ENCODE results near the gene SAMD4A.

SAMD4A gene

DNA sequence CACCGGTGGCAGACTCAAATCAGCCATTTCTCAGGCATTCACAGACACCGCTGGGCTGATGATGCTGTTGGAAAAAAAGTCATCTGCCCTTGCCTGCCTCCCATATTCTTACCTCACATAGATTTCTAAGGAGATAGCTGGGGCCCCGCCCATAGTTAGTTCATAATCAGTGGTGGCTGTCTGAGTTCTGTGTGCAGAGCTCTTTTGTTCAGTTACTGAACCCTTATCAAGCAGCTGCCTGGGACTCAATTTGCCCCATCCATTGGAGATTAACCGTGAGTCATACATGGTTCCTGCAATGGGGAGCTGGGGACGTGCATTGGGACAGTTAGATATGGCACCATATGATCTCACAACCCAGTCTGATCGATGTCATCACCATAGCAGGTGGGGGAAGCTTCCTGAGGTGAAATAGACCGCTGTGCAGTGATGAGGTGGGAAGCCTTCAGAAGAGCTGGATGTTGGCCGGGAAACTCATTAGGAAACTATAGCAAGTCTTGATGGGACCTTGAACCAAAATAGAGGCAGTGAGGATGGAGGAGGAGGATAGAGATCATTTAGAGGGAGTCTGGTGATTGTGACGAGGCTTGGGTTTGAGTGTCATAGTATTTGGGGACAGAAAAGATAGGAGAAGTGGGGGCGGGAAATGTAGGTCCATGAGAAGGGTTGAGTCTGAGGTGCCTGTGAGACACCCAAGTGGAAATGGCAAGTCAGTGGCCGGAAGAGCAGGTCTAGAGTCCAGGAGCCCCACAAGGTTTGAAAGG, 187.9 kb downstream of the SAMD4A start:
- H3K9me3 Mint-ChIP-seq: no peaks in the 10 kb centered on the region
- no peak overlapping the region for H3K4me3 Mint-ChIP-seq
- H3K27ac Mint-ChIP-seq: no peak overlapping the region
- peaks cover 2% of the 10 kb centered on the region for H3K4me1 Mint-ChIP-seq
- H3K27me3 Mint-ChIP-seq (ENCODE audit: low read depth): no peaks in the 10 kb centered on the region
- TF ChIP-seq, protein P1, sequence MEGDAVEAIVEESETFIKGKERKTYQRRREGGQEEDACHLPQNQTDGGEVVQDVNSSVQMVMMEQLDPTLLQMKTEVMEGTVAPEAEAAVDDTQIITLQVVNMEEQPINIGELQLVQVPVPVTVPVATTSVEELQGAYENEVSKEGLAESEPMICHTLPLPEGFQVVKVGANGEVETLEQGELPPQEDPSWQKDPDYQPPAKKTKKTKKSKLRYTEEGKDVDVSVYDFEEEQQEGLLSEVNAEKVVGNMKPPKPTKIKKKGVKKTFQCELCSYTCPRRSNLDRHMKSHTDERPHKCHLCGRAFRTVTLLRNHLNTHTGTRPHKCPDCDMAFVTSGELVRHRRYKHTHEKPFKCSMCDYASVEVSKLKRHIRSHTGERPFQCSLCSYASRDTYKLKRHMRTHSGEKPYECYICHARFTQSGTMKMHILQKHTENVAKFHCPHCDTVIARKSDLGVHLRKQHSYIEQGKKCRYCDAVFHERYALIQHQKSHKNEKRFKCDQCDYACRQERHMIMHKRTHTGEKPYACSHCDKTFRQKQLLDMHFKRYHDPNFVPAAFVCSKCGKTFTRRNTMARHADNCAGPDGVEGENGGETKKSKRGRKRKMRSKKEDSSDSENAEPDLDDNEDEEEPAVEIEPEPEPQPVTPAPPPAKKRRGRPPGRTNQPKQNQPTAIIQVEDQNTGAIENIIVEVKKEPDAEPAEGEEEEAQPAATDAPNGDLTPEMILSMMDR (IDR thresholded peaks at IDR 0.05; ENCODE audit: unreplicated experiment in 3 of 3): no peak
- peaks cover 2% of the 10 kb centered on the region for H3K36me3 Mint-ChIP-seq (ENCODE audit: low read depth)

DNA sequence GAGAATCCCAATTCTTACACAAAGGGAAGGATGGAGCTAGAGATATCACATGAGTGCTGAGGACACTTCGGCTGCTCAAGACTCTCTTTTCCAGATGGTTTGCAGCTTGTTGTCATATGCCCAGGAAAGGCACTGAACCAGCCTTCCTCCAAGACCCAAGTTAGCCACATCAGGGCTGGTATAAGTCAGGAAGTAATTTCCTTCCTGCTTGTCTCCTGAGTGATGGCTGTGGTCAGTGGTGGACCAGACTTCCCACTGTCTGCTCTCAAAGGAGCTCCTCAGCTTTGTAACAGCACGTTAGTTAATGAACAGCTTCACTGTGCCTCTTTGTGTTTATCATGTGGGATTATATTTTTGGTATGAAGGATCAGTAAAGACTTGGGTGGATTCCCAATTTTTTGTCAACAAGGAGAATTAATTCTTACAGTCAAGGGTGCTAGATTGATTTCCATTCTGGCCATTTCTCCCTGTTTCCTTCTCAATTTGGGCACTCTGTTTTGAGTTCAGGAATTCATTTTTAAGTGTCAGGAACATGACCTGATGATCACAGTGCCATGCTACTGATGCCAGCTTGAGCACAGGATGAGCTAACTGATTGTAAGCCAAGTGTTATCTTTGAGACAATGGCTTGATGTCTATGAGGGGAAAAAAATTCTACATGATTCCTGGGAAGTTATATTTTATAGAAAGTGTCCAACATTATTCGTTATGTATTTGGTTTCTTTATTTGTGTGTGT, 189.9 kb downstream of the SAMD4A start:
- TF ChIP-seq, protein P1 (IDR thresholded peaks at IDR 0.05; ENCODE audit: unreplicated experiment in 3 of 3): no peak
- H3K27ac Mint-ChIP-seq: no peak overlapping the region
- H3K9me3 Mint-ChIP-seq: no peaks in the 10 kb centered on the region
- no peak overlapping the region for H3K4me3 Mint-ChIP-seq
- no peaks in the 10 kb centered on the region for H3K4me1 Mint-ChIP-seq
- no peaks in the 10 kb centered on the region for H3K27me3 Mint-ChIP-seq (ENCODE audit: low read depth)
- H3K36me3 Mint-ChIP-seq (ENCODE audit: low read depth): peaks cover 5% of the 10 kb centered on the region

DNA sequence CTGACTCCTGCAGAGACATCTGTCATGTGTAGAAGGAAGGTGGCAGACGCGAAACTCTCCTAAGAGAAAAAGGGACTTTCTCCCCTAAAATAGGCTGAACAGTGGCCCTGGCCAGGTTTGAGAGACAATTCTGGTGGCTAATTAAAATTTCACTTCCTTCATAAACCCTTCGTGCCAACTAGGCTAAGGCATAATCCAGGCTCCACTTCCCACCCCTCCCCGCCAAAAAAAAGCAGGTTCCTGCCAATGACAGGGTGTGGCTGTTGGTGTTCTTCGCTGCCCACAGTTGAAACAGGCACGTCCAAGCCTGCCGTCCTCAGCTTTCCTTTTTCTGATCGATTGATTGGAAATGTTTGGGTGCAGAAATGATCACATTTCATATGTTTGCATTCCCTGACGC, 191.1 kb downstream of the SAMD4A start:
- H3K27ac Mint-ChIP-seq: no peak overlapping the region
- no peaks in the 10 kb centered on the region for H3K4me1 Mint-ChIP-seq
- TF ChIP-seq, protein P1 (IDR thresholded peaks at IDR 0.05; ENCODE audit: unreplicated experiment in 3 of 3): no peak
- no peak overlapping the region for H3K4me3 Mint-ChIP-seq
- peaks cover 9% of the 10 kb centered on the region for H3K36me3 Mint-ChIP-seq (ENCODE audit: low read depth)
- H3K27me3 Mint-ChIP-seq (ENCODE audit: low read depth): no peaks in the 10 kb centered on the region
- H3K9me3 Mint-ChIP-seq: no peaks in the 10 kb centered on the region

DNA sequence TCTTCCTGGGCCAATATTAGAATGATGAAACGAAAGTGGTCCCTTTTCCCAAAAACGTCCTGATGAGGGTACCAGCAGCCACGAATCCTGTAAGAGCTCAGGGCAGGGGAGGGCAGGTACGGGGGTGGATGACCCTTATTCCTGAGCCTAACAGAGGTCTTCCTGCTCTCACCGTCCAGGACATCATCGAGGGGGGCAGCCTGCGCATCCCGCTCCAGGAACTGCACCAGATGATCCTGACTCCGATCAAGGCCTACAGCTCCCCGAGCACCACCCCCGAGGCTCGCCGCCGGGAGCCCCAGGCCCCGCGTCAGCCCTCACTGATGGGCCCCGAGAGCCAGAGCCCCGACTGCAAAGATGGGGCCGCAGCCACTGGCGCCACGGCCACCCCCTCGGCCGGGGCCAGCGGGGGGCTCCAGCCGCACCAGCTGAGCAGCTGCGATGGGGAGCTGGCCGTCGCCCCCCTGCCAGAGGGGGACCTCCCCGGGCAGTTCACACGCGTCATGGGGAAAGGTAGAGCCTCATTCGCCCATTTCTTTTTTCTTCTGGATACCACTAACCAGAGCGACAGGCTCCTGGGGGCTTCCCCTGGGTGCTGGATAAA, 193.2 kb downstream of the SAMD4A start:
- H3K4me1 Mint-ChIP-seq: no peaks in the 10 kb centered on the region
- no peak overlapping the region for H3K4me3 Mint-ChIP-seq
- no peaks in the 10 kb centered on the region for H3K27me3 Mint-ChIP-seq (ENCODE audit: low read depth)
- H3K9me3 Mint-ChIP-seq: no peaks in the 10 kb centered on the region
- TF ChIP-seq, protein P1 (IDR thresholded peaks at IDR 0.05; ENCODE audit: unreplicated experiment in 3 of 3): no peak
- no peak overlapping the region for H3K27ac Mint-ChIP-seq
- peaks cover 15% of the 10 kb centered on the region for H3K36me3 Mint-ChIP-seq (ENCODE audit: low read depth)

DNA sequence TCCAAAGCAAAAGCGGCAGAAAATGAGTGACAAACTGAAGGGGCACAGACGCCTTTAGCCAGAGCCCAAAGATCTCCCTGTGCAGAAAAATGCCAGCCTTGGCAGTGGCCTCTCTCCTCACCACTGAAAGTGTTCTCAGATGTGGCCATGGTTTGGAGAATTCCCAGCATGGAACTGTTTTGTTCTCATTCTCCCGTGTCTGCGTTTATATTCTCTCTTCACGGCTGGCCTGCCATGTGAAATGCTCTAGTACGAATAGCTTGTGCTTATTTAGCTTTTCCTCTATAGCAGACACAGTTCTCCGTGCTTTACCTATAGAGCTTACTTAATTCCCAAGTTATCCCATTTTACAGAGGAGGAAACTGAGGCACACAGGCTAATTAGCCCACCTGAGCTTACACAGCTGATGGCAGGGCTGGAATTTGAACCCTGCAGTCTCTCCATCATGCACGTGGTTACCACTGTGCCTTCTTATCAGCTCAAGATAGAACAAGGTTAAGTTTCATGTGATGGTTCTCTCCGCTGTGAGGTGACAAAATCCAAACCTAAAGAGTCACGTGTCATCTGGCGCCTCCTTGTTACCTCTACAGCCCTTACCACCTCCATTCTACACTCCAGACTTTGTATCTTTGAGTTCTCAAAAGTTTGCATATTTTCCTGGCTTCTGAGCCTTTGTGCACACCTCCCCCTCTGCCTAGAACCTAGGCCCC, 194.1 kb downstream of the SAMD4A start:
- no peaks in the 10 kb centered on the region for H3K9me3 Mint-ChIP-seq
- H3K27ac Mint-ChIP-seq: no peak overlapping the region
- no peaks in the 10 kb centered on the region for H3K4me1 Mint-ChIP-seq
- H3K4me3 Mint-ChIP-seq: no peak overlapping the region
- TF ChIP-seq, protein P1 (IDR thresholded peaks at IDR 0.05; ENCODE audit: unreplicated experiment in 3 of 3): no peak
- no peaks in the 10 kb centered on the region for H3K27me3 Mint-ChIP-seq (ENCODE audit: low read depth)
- H3K36me3 Mint-ChIP-seq (ENCODE audit: low read depth): peaks cover 17% of the 10 kb centered on the region
